ENCODE measurements around the gene PNPLA3. TPM values are rescaled to one million over a fixed set of nuclear protein-coding genes. Genes with fewer than 3 reads are reported as not detected.

Gene PNPLA3
- total and polyA plus RNA-seq, 4 donors = 0.41 to 2.2 (median 0.99) TPM

DNA sequence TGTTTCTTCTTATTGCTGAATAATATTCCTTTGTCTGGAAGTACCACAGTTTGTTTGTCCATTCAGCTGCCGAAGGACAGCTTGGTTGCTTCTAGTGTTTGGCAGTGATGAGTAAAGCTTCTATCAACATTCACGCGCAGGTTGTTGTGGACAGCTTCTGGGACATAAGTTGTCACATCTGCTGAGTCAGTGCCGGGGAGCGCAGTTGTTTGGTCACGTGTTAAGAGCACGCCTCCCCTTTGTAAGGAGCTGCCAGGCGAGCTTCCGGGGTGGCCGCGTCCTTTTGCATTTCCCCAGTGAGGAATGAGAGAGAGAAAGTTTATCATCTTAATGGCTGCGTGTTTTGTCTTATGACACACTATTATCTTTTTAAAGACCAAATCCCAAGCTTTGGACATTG is 61.9 kb downstream of the PNPLA3 start:
- no peak overlapping the region for H3K9ac ChIP-seq (ENCODE audit: insufficient read depth in 1 of 2, low read length in 2 of 2)
- ATAC-seq (ENCODE audit: insufficient read depth, low FRiP score) (no peak), DNase-seq (no peak)
- no peak overlapping the region for H3K27ac ChIP-seq (ENCODE audit: low read depth in 1 of 2, low read length in 1 of 2)
- TF ChIP-seq, protein P1, sequence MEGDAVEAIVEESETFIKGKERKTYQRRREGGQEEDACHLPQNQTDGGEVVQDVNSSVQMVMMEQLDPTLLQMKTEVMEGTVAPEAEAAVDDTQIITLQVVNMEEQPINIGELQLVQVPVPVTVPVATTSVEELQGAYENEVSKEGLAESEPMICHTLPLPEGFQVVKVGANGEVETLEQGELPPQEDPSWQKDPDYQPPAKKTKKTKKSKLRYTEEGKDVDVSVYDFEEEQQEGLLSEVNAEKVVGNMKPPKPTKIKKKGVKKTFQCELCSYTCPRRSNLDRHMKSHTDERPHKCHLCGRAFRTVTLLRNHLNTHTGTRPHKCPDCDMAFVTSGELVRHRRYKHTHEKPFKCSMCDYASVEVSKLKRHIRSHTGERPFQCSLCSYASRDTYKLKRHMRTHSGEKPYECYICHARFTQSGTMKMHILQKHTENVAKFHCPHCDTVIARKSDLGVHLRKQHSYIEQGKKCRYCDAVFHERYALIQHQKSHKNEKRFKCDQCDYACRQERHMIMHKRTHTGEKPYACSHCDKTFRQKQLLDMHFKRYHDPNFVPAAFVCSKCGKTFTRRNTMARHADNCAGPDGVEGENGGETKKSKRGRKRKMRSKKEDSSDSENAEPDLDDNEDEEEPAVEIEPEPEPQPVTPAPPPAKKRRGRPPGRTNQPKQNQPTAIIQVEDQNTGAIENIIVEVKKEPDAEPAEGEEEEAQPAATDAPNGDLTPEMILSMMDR (IDR thresholded peaks at IDR 0.05; ENCODE audit: control extremely low read depth, extremely low read depth) = no peak
- H3K36me3 ChIP-seq (ENCODE audit: control insufficient read depth in 4 of 4, insufficient read depth in 4 of 4, low read length in 4 of 4) = peaks cover 27 to 43% (median 33%) of the 10 kb centered on the region in 4 donors
- no peaks in the 10 kb centered on the region for H3K27me3 ChIP-seq (ENCODE audit: control insufficient read depth in 3 of 3, insufficient read depth in 3 of 3, low read length in 2 of 3)
- no peak overlapping the region for H3K4me3 ChIP-seq
- no peaks in the 10 kb centered on the region for H3K4me1 ChIP-seq (ENCODE audit: control insufficient read depth in 5 of 5, insufficient read depth in 5 of 5, low read length in 5 of 5)
- 90 to 94% methylated on average over 12 of the region's 12 CpGs for WGBS, 2 donors
- H3K9me3 ChIP-seq (ENCODE audit: control insufficient read depth in 4 of 4, insufficient read depth in 3 of 4, low read length in 3 of 4) = no peaks in the 10 kb centered on the region

- DNase-seq (no peak), ATAC-seq (ENCODE audit: insufficient read depth, low FRiP score) (no peak)
- Histone ChIP-seq H3K36me3 (ENCODE audit: control insufficient read depth in 4 of 4, insufficient read depth in 4 of 4, low read length in 4 of 4) (peaks cover 25 to 44% (median 39%) of the 10 kb centered on the region in 4 donors), H3K27ac (ENCODE audit: low read depth in 1 of 2, low read length in 1 of 2) (no peak overlapping the region), H3K27me3 (ENCODE audit: control insufficient read depth in 3 of 3, insufficient read depth in 3 of 3, low read length in 2 of 3) (no peaks in the 10 kb centered on the region), H3K4me3 (no peak overlapping the region), H3K9ac (ENCODE audit: insufficient read depth in 1 of 2, low read length in 2 of 2) (no peak overlapping the region), H3K4me1 (ENCODE audit: control insufficient read depth in 5 of 5, insufficient read depth in 5 of 5, low read length in 5 of 5) (no peaks in the 10 kb centered on the region), H3K9me3 (ENCODE audit: control insufficient read depth in 4 of 4, insufficient read depth in 3 of 4, low read length in 3 of 4) (no peaks in the 10 kb centered on the region)
- TF ChIP-seq, protein P1 (IDR thresholded peaks at IDR 0.05; ENCODE audit: control extremely low read depth, extremely low read depth) = no peak
- WGBS, 2 donors = 86 to 90% methylated on average over 8 of the region's 8 CpGs
Observed at GRCh38 chr22:43988116-43988820, 64.7 kb downstream of the PNPLA3 start.

DNA sequence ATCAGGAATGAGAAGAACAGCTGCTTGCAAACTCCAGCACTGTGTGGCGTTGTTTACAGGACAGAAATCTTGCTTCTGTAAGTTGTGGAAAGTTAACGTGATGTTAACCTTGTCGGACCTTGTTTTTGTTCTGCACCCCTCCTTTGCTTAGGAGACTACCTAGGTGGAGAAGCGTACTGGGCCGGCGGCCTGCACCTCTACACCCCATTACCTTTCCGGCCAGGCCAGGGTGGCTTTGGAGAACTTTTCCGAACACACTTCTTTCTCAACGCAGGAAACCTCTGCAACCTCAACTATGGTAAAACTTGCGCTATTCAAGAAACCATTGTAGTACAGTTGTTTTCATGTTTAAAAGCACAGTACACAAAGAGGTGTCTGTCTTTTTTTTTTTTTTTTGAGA is 65.4 kb downstream of the PNPLA3 start:
- no peak overlapping the region for H3K27ac ChIP-seq (ENCODE audit: low read depth in 1 of 2, low read length in 1 of 2)
- 89 to 95% methylated on average over 10 of the region's 10 CpGs for WGBS, 2 donors
- TF ChIP-seq, protein P1 (IDR thresholded peaks at IDR 0.05; ENCODE audit: control extremely low read depth, extremely low read depth) = no peak
- H3K9me3 ChIP-seq (ENCODE audit: control insufficient read depth in 4 of 4, insufficient read depth in 3 of 4, low read length in 3 of 4) = no peaks in the 10 kb centered on the region
- H3K36me3 ChIP-seq (ENCODE audit: control insufficient read depth in 4 of 4, insufficient read depth in 4 of 4, low read length in 4 of 4) = peaks cover 18 to 42% (median 38%) of the 10 kb centered on the region in 4 donors
- no peaks in the 10 kb centered on the region for H3K27me3 ChIP-seq (ENCODE audit: control insufficient read depth in 3 of 3, insufficient read depth in 3 of 3, low read length in 2 of 3)
- no peaks in the 10 kb centered on the region for H3K4me1 ChIP-seq (ENCODE audit: control insufficient read depth in 5 of 5, insufficient read depth in 5 of 5, low read length in 5 of 5)
- H3K9ac ChIP-seq (ENCODE audit: insufficient read depth in 1 of 2, low read length in 2 of 2) = no peak overlapping the region
- no peak for ATAC-seq (ENCODE audit: insufficient read depth, low FRiP score)
- DNase-seq = no peak
- no peak overlapping the region for H3K4me3 ChIP-seq

Data from lung (tissue), 12 donors.